OCI-LY7 (cell line): ENCODE data around the gene SLC39A10. TPM values are rescaled to one million over a fixed set of nuclear protein-coding genes. Genes with fewer than 3 reads are reported as not detected.

Experiments
- BruUV-seq: library from RNA; stranded (reverse); fragments of 400-500 nt; replicated peaks from 2 replicates; lab custom pipeline; 2021; lab: Mats Ljungman, UMichigan
- CTCF ChIA-PET: fragments of 300-600 bp; sonication (Branson Sonifier 250); formaldehyde crosslinking; loops from one replicate; lab custom pipeline; 2022; ENCODE audit warnings: antibody characterized with exemption; ENCODE audit not compliant: unreplicated experiment; lab: Charles Lee
- POLR2A ChIA-PET: fragments of 300-600 bp; sonication (Branson Sonifier 250); formaldehyde crosslinking; loops from one replicate; lab custom pipeline; 2022; ENCODE audit warnings: antibody characterized with exemption; lab: Charles Lee
- DNase-seq: peaks from one replicate; pipeline ENCODE4 v3.0.0-alpha.2; 2015; ENCODE audit warnings: low spot score
- H2AFZ ChIP-seq: fragments of 200-600 bp; sonication (generic), shearing (Covaris generic); 2 replicates; pipeline ENCODE4 v1.6.1; 2014; ENCODE audit warnings: mild to moderate bottlenecking, antibody characterized with exemption, low read length, moderate library complexity
- H3K27ac ChIP-seq: fragments of 200-600 bp; sonication (generic); 2 replicates; pipeline ENCODE4 v1.5.1; 2014; ENCODE audit warnings: mixed run types, low read depth, mild to moderate bottlenecking, moderate library complexity, low read length, inconsistent platforms; ENCODE audit not compliant: poor library complexity, severe bottlenecking
- H3K36me3 ChIP-seq: fragments of 200-600 bp; sonication (generic); 2 replicates; pipeline ENCODE4 v1.6.1; 2014; ENCODE audit warnings: mild to moderate bottlenecking, antibody characterized with exemption, low read length, moderate library complexity, mixed read lengths; ENCODE audit not compliant: insufficient read depth
- H3K4me1 ChIP-seq: fragments of 200-600 bp; sonication (generic); 2 replicates; pipeline ENCODE4 v1.5.1; 2014; ENCODE audit warnings: mild to moderate bottlenecking, low read length; ENCODE audit not compliant: insufficient read depth, poor library complexity, severe bottlenecking
- H3K4me2 ChIP-seq: fragments of 200-600 bp; sonication (generic); 2 replicates; pipeline ENCODE4 v1.6.1; 2014; ENCODE audit warnings: mild to moderate bottlenecking, low read length
- H3K4me3 ChIP-seq: fragments of 200-600 bp; sonication (generic); 2 replicates; pipeline ENCODE4 v1.5.1; 2014; ENCODE audit warnings: mild to moderate bottlenecking, low read depth, low read length; ENCODE audit not compliant: poor library complexity, severe bottlenecking
- H3K79me2 ChIP-seq: fragments of 200-600 bp; sonication (generic); 2 replicates; pipeline ENCODE4 v1.6.1; 2016; ENCODE audit warnings: low read depth, mild to moderate bottlenecking, low read length, moderate library complexity, mixed read lengths; ENCODE audit not compliant: insufficient read depth
- H3K9me2 ChIP-seq: fragments of 200-600 bp; sonication (generic); 2 replicates; pipeline ENCODE4 v1.6.1; 2016; ENCODE audit warnings: mild to moderate bottlenecking, low read length, mixed read lengths; ENCODE audit not compliant: insufficient read depth
- H3K9me3 ChIP-seq: fragments of 200-600 bp; sonication (generic); 2 replicates; pipeline ENCODE4 v1.6.1; 2014; ENCODE audit warnings: mild to moderate bottlenecking, mixed run types, low read length, mixed read lengths
- H4K20me1 ChIP-seq: fragments of 200-600 bp; sonication (generic); 2 replicates; pipeline ENCODE4 v1.6.1; 2014; ENCODE audit warnings: mild to moderate bottlenecking, antibody characterized with exemption, low read length, moderate library complexity, mixed read lengths; ENCODE audit not compliant: insufficient read depth
- EZH2phosphoT487 ChIP-seq: fragments of 200-600 bp; sonication (generic); IDR thresholded peaks from 2 replicates; pipeline ENCODE4 v1.6.1; 2018; ENCODE audit warnings: low read depth, borderline replicate concordance, mild to moderate bottlenecking, mixed run types, antibody characterized with exemption, low read length, moderate library complexity, mixed read lengths
- intact Hi-C: fragments of 100-400 bp; cut with micrococcal nuclease; formaldehyde crosslinking; loops from one replicate; pipeline ENCODE4 v1.10.0; 2022; ENCODE audit not compliant: unreplicated experiment
- total RNA-seq, 2 experiments: library from RNA; depleted of rRNA in 1 of 2; stranded (reverse); fragments of >200 nt in 1 of 2; shearing (Covaris generic) in 1 of 2; gene quantifications; 2 replicates each; pipeline ENCODE4 v1.2.3, GENCODE V29; 2014 to 2022
- TF ChIP-seq, protein P1 (sequence below): fragments of 200-600 bp; sonication (generic); conservative IDR thresholded peaks from 2 replicates; pipeline ENCODE4 v1.5.1; 2014; ENCODE audit warnings: mild to moderate bottlenecking, antibody characterized with exemption, low read length, moderate library complexity, mixed read lengths

Gene SLC39A10
- total RNA-seq, 2 experiments from 2014 or later, result 14.7 to 31.9 TPM

DNA sequence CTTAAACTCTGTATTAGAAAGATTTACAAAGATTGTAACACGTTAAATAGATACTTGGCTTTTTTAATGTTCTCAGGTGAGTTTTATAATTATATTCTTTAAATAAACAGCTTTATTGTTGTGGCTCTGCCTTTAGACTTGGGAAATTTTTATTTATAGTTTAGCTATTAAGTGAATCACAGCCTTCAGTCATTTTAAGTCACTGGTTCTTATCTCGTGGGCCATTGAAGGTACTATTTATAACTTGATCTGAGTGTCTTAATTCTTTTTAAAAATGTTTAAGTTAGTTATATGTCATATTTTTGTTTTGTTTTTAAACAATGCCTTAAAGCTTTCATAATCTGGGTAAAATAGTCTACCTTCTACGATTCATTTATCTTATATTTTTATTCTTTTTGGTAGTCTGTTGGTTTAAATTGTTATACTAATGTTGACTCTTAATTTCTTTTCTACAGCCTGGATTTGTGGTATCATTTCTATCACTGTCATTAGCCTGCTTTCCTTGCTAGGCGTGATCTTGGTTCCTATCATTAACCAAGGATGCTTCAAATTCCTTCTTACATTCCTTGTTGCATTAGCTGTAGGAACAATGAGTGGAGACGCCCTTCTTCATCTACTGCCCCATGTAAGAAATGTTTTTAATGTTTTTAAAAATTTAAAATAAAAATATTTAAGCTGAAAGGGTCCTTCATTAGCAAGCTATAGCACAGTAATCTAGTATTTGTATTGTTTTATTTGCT lies 49.3 kb downstream of the SLC39A10 start:
- CTCF ChIA-PET, result no interaction called here

DNA sequence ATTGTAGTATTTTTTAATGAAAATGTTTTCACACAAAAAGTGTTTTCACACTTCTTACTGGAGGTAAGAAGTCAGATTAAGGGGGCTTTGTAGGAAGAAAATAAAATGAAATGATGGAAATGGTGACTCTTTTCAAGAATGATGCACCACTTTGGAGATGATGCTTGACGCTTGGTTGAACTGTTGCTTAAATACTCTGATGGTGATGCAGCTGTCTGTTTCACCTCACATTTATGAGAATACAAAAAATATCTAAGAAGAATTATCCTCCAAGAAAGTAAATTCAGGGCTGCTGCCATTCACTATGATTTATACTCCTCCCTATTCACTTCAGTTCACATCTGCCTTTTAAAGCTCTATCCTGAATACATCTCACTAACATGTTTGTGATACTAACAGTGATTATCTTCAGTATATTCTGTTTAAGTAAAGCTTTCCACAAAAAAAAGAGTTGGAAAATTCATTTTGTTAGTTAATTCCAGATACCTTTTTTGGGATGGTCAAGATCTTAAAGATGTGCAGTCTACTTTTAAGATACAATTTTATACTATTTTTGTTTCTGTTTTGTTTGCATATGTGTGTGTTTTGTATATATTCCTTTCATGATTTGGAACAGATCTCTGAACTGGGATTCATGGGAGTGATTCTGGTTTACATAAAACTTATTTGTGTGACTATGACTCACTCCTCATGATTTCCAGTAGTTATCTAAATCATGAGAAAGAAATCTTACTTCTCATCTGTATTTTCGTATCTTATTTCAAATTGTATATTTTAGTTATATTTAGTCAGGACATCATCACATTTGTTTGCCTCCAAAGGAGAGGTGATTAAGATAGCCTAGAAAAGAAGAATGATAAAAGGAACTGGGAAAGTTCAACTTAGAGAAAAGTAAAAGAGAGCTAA lies 53.1 kb downstream of the SLC39A10 start:
- H3K4me2 ChIP-seq, result no peak overlapping the region
- no peak overlapping the region for H3K4me3 ChIP-seq
- no peaks in the 10 kb centered on the region for H3K79me2 ChIP-seq
- BruUV-seq, result no TSS peak
- no peaks in the 10 kb centered on the region for H3K9me2 ChIP-seq
- H3K9me3 ChIP-seq, result no peaks in the 10 kb centered on the region
- ChIA-PET POLR2A (interaction anchor here (0.6 kb wide), 1 partner anchor 882 kb away, joined by 3 read pairs; no protein-coding TSS in a partner anchor), CTCF (no interaction called here)
- no peak overlapping the region for H3K27ac ChIP-seq
- TF ChIP-seq, protein P1, sequence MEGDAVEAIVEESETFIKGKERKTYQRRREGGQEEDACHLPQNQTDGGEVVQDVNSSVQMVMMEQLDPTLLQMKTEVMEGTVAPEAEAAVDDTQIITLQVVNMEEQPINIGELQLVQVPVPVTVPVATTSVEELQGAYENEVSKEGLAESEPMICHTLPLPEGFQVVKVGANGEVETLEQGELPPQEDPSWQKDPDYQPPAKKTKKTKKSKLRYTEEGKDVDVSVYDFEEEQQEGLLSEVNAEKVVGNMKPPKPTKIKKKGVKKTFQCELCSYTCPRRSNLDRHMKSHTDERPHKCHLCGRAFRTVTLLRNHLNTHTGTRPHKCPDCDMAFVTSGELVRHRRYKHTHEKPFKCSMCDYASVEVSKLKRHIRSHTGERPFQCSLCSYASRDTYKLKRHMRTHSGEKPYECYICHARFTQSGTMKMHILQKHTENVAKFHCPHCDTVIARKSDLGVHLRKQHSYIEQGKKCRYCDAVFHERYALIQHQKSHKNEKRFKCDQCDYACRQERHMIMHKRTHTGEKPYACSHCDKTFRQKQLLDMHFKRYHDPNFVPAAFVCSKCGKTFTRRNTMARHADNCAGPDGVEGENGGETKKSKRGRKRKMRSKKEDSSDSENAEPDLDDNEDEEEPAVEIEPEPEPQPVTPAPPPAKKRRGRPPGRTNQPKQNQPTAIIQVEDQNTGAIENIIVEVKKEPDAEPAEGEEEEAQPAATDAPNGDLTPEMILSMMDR, result no peak
- no peak for TF ChIP-seq EZH2phosphoT487
- intact Hi-C loops, result no loop called here
- DNase-seq, result no peak
- no peaks in the 10 kb centered on the region for H3K4me1 ChIP-seq
- H4K20me1 ChIP-seq, result no peaks in the 10 kb centered on the region
- H2AFZ ChIP-seq, result no peak overlapping the region
- H3K36me3 ChIP-seq, result peaks cover 3% of the 10 kb centered on the region

More for the DNA sequence above, 49.3 kb downstream of the SLC39A10 start:
- Histone ChIP-seq H4K20me1 (no peaks in the 10 kb centered on the region), H3K9me3 (no peaks in the 10 kb centered on the region), H3K36me3 (no peaks in the 10 kb centered on the region), H3K4me3 (no peak overlapping the region), H2AFZ (no peak overlapping the region), H3K4me1 (no peaks in the 10 kb centered on the region), H3K9me2 (no peaks in the 10 kb centered on the region), H3K27ac (no peak overlapping the region), H3K4me2 (no peak overlapping the region), H3K79me2 (no peaks in the 10 kb centered on the region)
- intact Hi-C loops, result no loop called here
- DNase-seq, result no peak
- POLR2A ChIA-PET, result interaction anchor here (0.6 to 0.7 kb wide), 3 partner anchors 17 to 207 kb away, joined by 3 read pairs; no protein-coding TSS in a partner anchor
- no TSS peak for BruUV-seq
- TF ChIP-seq, protein P1, result no peak
- no peak for TF ChIP-seq EZH2phosphoT487
